ENCODE measurements around the gene SERTAD2.

SERTAD2 gene

GRCh38 chr2:64615192-64615763, 38.4 kb downstream of the SERTAD2 start:
- Histone ChIP-seq H3K9ac (no peak overlapping the region), H3K4me1 (ENCODE audit: low read depth, poor library complexity, severe bottlenecking) (peaks cover 42% of the 10 kb centered on the region), H3K79me2 (ENCODE audit: insufficient read depth, low read depth) (no peaks in the 10 kb centered on the region), H3K27ac (no peak overlapping the region), H2AFZ (ENCODE audit: low read depth) (no peak overlapping the region), H4K20me1 (ENCODE audit: insufficient read depth) (no peaks in the 10 kb centered on the region), H3K4me3 (IDR thresholded peaks at IDR 0.05; ENCODE audit: insufficient read depth, low read depth, low read length) (no peak overlapping the region), H3K36me3 (ENCODE audit: insufficient read depth) (no peaks in the 10 kb centered on the region), H3K27me3 (ENCODE audit: insufficient read depth, low read depth) (no peaks in the 10 kb centered on the region), H3K4me2 (no peak overlapping the region)
- TF ChIP-seq CTCF (conservative IDR thresholded peaks at IDR 0.05; ENCODE audit: low read depth, low read length), result no peak

DNA sequence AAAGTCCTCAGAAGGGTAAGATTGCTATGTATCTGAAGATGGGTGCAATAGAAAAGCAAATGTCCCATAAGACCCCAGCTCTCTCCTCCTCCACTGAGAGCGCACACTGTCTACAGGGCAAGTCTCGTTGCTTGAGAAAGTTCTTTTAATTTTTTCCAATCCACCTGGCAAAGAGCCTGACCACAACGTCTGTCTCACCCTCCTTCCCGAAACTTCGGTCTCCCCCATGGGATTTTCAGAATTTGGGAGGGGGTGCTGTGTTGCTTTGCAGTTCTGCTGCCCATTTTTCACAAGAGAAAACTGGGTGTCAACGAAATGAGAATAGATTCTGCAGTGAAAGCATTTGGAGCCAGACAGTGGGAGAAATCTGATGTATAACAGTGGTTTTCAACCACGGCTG, 40.4 kb downstream of the SERTAD2 start:
- peaks cover 53% of the 10 kb centered on the region for H3K4me1 ChIP-seq (ENCODE audit: low read depth, poor library complexity, severe bottlenecking)
- TF ChIP-seq CTCF (conservative IDR thresholded peaks at IDR 0.05; ENCODE audit: low read depth, low read length), result no peak
- H3K4me2 ChIP-seq, result peak overlapping the region; percentile 21; the same call in 1 of the 2 replicates
- H3K4me3 ChIP-seq (IDR thresholded peaks at IDR 0.05; ENCODE audit: insufficient read depth, low read depth, low read length), result no peak overlapping the region
- no peaks in the 10 kb centered on the region for H3K36me3 ChIP-seq (ENCODE audit: insufficient read depth)
- no peaks in the 10 kb centered on the region for H4K20me1 ChIP-seq (ENCODE audit: insufficient read depth)
- no peaks in the 10 kb centered on the region for H3K79me2 ChIP-seq (ENCODE audit: insufficient read depth, low read depth)
- no peaks in the 10 kb centered on the region for H3K27me3 ChIP-seq (ENCODE audit: insufficient read depth, low read depth)
- no peak overlapping the region for H3K27ac ChIP-seq
- H2AFZ ChIP-seq (ENCODE audit: low read depth), result no peak overlapping the region
- no peak overlapping the region for H3K9ac ChIP-seq

DNA sequence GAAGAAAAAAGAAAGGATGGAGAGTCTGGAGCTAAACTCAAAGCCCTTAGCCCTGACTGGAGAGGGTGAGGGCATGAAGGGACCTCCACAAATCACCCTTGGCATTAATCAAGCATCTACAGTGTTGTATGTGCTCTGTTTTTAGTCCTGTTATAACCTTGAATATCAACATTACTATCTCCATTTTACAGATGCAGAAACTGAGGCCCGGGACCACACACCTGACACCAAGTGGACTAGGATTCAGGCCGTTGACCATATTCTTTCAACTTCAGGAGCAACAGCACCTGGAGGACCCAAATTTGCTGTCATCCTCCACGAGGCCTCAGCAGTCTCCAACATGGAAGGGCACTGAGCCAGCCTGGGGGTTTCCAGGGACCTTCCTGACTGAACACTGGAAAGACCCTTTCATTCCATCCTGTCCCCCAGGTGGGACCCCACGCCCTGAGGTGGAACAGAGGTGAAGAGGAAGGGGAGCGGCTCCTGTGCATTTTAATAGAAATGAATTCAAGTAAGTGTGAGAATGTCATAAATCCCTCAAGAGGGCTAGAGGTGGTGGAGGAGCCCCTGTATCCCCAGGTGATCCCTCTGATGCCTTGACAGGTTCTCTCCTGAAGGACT, 41.0 kb downstream of the SERTAD2 start:
- Histone ChIP-seq H3K27me3 (ENCODE audit: insufficient read depth, low read depth) (no peaks in the 10 kb centered on the region), H3K4me3 (IDR thresholded peaks at IDR 0.05; ENCODE audit: insufficient read depth, low read depth, low read length) (no peak overlapping the region), H4K20me1 (ENCODE audit: insufficient read depth) (no peaks in the 10 kb centered on the region), H2AFZ (ENCODE audit: low read depth) (no peak overlapping the region), H3K79me2 (ENCODE audit: insufficient read depth, low read depth) (no peaks in the 10 kb centered on the region), H3K4me2 (0 out of 2 replicates have a peak overlapping the region, but pooled peaks have one; percentile 21), H3K27ac (no peak overlapping the region), H3K36me3 (ENCODE audit: insufficient read depth) (no peaks in the 10 kb centered on the region), H3K9ac (no peak overlapping the region), H3K4me1 (ENCODE audit: low read depth, poor library complexity, severe bottlenecking) (peaks cover 50% of the 10 kb centered on the region)
- no peak for TF ChIP-seq CTCF (conservative IDR thresholded peaks at IDR 0.05; ENCODE audit: low read depth, low read length)

DNA sequence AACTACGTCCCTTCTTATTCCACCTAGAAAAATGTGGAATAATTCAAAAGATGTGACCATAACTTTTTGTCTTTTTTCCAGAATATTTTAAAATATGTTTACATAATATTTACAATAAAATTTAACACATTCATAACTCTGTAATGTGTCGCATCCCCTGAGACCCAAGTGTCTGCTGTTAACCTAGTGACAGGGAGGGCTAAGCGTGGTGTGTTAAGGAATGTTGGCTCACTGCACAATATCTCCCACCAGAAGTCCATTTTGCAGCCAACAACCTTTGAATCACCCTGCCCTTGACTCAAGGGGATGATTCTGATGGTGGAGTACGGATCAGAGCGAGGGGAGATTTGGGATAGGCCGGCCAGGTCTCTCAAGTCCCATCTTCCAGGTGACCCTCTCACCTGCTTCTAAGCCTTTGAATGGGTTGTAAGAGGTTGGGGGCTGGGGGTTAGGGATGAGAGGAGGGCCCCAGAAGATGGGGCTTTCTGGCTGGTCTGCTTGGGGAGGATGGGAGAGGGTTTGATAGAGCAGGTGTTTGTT, 43.3 kb downstream of the SERTAD2 start:
- no peaks in the 10 kb centered on the region for H3K27me3 ChIP-seq (ENCODE audit: insufficient read depth, low read depth)
- no peak overlapping the region for H3K4me2 ChIP-seq
- no peak overlapping the region for H3K9ac ChIP-seq
- H2AFZ ChIP-seq (ENCODE audit: low read depth), result no peak overlapping the region
- no peaks in the 10 kb centered on the region for H4K20me1 ChIP-seq (ENCODE audit: insufficient read depth)
- no peak for TF ChIP-seq CTCF (conservative IDR thresholded peaks at IDR 0.05; ENCODE audit: low read depth, low read length)
- no peak overlapping the region for H3K27ac ChIP-seq
- H3K36me3 ChIP-seq (ENCODE audit: insufficient read depth), result no peaks in the 10 kb centered on the region
- no peak overlapping the region for H3K4me3 ChIP-seq (IDR thresholded peaks at IDR 0.05; ENCODE audit: insufficient read depth, low read depth, low read length)
- peaks cover 29% of the 10 kb centered on the region for H3K4me1 ChIP-seq (ENCODE audit: low read depth, poor library complexity, severe bottlenecking)
- no peaks in the 10 kb centered on the region for H3K79me2 ChIP-seq (ENCODE audit: insufficient read depth, low read depth)

Measured in KMS-11 (cell line).